SK-N-SH (cell line): Measurements from ENCODE around the gene LCN15. TPM values are rescaled to one million over a fixed set of nuclear protein-coding genes. Genes with fewer than 3 reads are reported as not detected.

Source experiments
- CTCF ChIA-PET: fragments of 300-600, 350-600 bp; formaldehyde crosslinking; extraction: SDS; loops from one replicate; lab custom pipeline; 2021; lab: Yijun Ruan, JAX
- POLR2A ChIA-PET: fragments of 350-600 bp; sonication (Branson Sonifier 250); formaldehyde crosslinking; extraction: SDS; loops from one replicate; lab custom pipeline; 2020; ENCODE audit warnings: antibody characterized with exemption, inconsistent platforms; lab: Yijun Ruan, JAX
- DNase-seq: peaks from one replicate; pipeline ENCODE4 v3.0.0; 2012
- H2AFZ ChIP-seq: fragments of 200-600 bp; sonication (generic); 2 replicates; pipeline ENCODE4 v1.8.1; 2016; ENCODE audit warnings: antibody characterized with exemption, mild to moderate bottlenecking, low read depth
- H3F3A ChIP-seq: fragments of 200-600 bp; sonication (generic); replicated peaks from 2 replicates; pipeline ENCODE3; 2016; ENCODE audit warnings: antibody characterized with exemption, mild to moderate bottlenecking; ENCODE audit not compliant: insufficient read depth
- H3K27ac ChIP-seq, 2 experiments: fragments of 200-500 bp in 1 of 2; fragments of 200-600 bp in 1 of 2; sonication (Bioruptor generic) in 1 of 2; sonication (generic), shearing (Covaris generic) in 1 of 2; 2 replicates each; pipeline versions ENCODE4 v1.5.1 to v1.6.1; 2014 to 2016; ENCODE audit warnings: low read depth in 2 of 2, inconsistent platforms in 1 of 2, low read length in 1 of 2, mild to moderate bottlenecking in 1 of 2, mixed read lengths in 1 of 2
- H3K27me3 ChIP-seq: fragments of 200-600 bp; sonication (generic), shearing (Covaris generic); 2 replicates; pipeline ENCODE4 v1.6.1; 2016; ENCODE audit warnings: mixed run types; ENCODE audit not compliant: insufficient read depth
- H3K36me3 ChIP-seq, 2 experiments: fragments of 200-500 bp in 1 of 2; fragments of 200-600 bp in 1 of 2; sonication (Bioruptor generic) in 1 of 2; sonication (generic) in 1 of 2; replicated peaks in 1 of 2; 2 replicates each; pipeline versions ENCODE3 to v1.5.1; 2014 to 2016; ENCODE audit warnings: low read length in 1 of 2, mild to moderate bottlenecking in 1 of 2; ENCODE audit not compliant: insufficient read depth in 2 of 2, control insufficient read depth in 1 of 2
- H3K4me1 ChIP-seq, 2 experiments: fragments of 200-500 bp in 1 of 2; fragments of 200-600 bp in 1 of 2; sonication (Bioruptor generic) in 1 of 2; sonication (generic), shearing (Covaris generic) in 1 of 2; 2 replicates each; pipeline versions ENCODE4 v1.5.1 to v1.6.1; 2014 to 2016; ENCODE audit warnings: low read depth in 1 of 2, low read length in 1 of 2, mixed run types in 1 of 2; ENCODE audit not compliant: insufficient read depth in 2 of 2, control insufficient read depth in 1 of 2
- H3K4me2 ChIP-seq: fragments of 200-600 bp; sonication (generic), shearing (Covaris generic); 2 replicates; pipeline ENCODE4 v1.6.1; 2017; ENCODE audit warnings: mixed run types
- H3K4me3 ChIP-seq, 2 experiments: fragments of 200-500 bp in 1 of 2; fragments of 200-600 bp in 1 of 2; sonication (Bioruptor generic) in 1 of 2; sonication (generic), shearing (Covaris generic) in 1 of 2; 2 replicates each; pipeline versions ENCODE4 v1.5.1 to v1.8.1; 2014 to 2016; ENCODE audit warnings: low read depth in 2 of 2, inconsistent platforms in 1 of 2, low read length in 1 of 2, mild to moderate bottlenecking in 1 of 2, mixed read lengths in 1 of 2, moderate library complexity in 1 of 2
- H3K79me2 ChIP-seq: fragments of 200-600 bp; sonication (generic); 2 replicates; pipeline ENCODE4 v1.8.1; 2017; ENCODE audit warnings: mild to moderate bottlenecking; ENCODE audit not compliant: insufficient read depth
- H3K9ac ChIP-seq: fragments of 200-600 bp; sonication (generic); 2 replicates; pipeline ENCODE4 v1.6.1; 2017; ENCODE audit warnings: mixed run types
- H3K9me2 ChIP-seq: fragments of 200-600 bp; sonication (generic); 2 replicates; pipeline ENCODE4 v1.6.1; 2017; ENCODE audit warnings: mixed run types
- H3K9me3 ChIP-seq: fragments of 200-600 bp; sonication (generic); 2 replicates; pipeline ENCODE4 v1.6.1; 2017; ENCODE audit warnings: mixed run types, mild to moderate bottlenecking, moderate library complexity
- H4K20me1 ChIP-seq: fragments of 200-600 bp; sonication (generic); 2 replicates; pipeline ENCODE4 v1.6.1; 2017; ENCODE audit warnings: mild to moderate bottlenecking, mixed run types; ENCODE audit not compliant: insufficient read depth
- CHD2 ChIP-seq: fragments of 150-350 bp; IDR thresholded peaks from 2 replicates; pipeline ENCODE4 v1.6.1; 2018; ENCODE audit warnings: low read length; ENCODE audit not compliant: partially characterized antibody
- EZH2phosphoT487 ChIP-seq: fragments of 200-600 bp; sonication (generic); IDR thresholded peaks from 2 replicates; pipeline ENCODE4 v1.6.1; 2017; ENCODE audit warnings: low read depth, mixed run types, mild to moderate bottlenecking, antibody characterized with exemption, moderate library complexity, borderline replicate concordance
- FOXJ3 ChIP-seq: sonication (generic); formaldehyde crosslinking; IDR thresholded peaks from 2 replicates; pipeline ENCODE4 v1.5.1; 2020; ENCODE audit warnings: mild to moderate bottlenecking, missing genetic modification reagents
- FOXM1 ChIP-seq: IDR thresholded peaks from 2 replicates; pipeline ENCODE4 v1.4.0; 2012; ENCODE audit warnings: low read depth, mild to moderate bottlenecking
- GATA2 ChIP-seq: sonication (generic); formaldehyde crosslinking; IDR thresholded peaks from 2 replicates; pipeline ENCODE4 v1.5.0; 2020; ENCODE audit warnings: mild to moderate bottlenecking, missing genetic modification reagents
- JUND ChIP-seq: IDR thresholded peaks from 2 replicates; pipeline ENCODE4 v1.4.0; 2012
- NFIC ChIP-seq: IDR thresholded peaks from 2 replicates; pipeline ENCODE4 v1.4.0; 2012; ENCODE audit warnings: borderline replicate concordance
- POLR2AphosphoS5 ChIP-seq: IDR thresholded peaks from 2 replicates; pipeline ENCODE4 v1.6.1; 2012; ENCODE audit warnings: low read depth, low read length
- RCOR1 ChIP-seq: fragments of 150-350 bp; IDR thresholded peaks from 2 replicates; pipeline ENCODE4 v1.6.1; 2017; ENCODE audit warnings: antibody characterized with exemption, low read length
- SMC3 ChIP-seq: IDR thresholded peaks from 2 replicates; pipeline ENCODE4 v1.6.1; 2012; ENCODE audit warnings: low read depth, low read length, improper control_type of control experiment
- TAF1 ChIP-seq: IDR thresholded peaks from 2 replicates; pipeline ENCODE4 v1.6.1; 2012; ENCODE audit warnings: low read depth, mild to moderate bottlenecking, low read length, moderate library complexity, borderline replicate concordance
- TEAD4 ChIP-seq: IDR thresholded peaks from 2 replicates; pipeline ENCODE4 v1.4.0; 2012; ENCODE audit warnings: mild to moderate bottlenecking, borderline replicate concordance; ENCODE audit not compliant: insufficient read depth
- WGBS: methylation state at CpG from one replicate; pipeline ENCODE4 v1.1.6; 2017; ENCODE audit warnings: low lambda C conversion rate; 5-methylcytosine and 5-hydroxymethylcytosine counted together
- polyA plus RNA-seq, 3 experiments: library from polyadenylated mRNA; depleted of rRNA; stranded (reverse); fragments of >200 nt; gene quantifications; 2 replicates each; pipeline ENCODE4 v1.2.3, GENCODE V29; 2012
- TF ChIP-seq, protein P1 (sequence below): IDR thresholded peaks from 2 replicates; pipeline ENCODE4 v1.4.0; 2012; ENCODE audit warnings: low read depth, borderline replicate concordance
- TF ChIP-seq, protein P2 (sequence below): IDR thresholded peaks from 2 replicates; pipeline ENCODE4 v1.4.0; 2012; ENCODE audit warnings: low read depth, borderline replicate concordance
- TF ChIP-seq, protein P3 (sequence below): fragments of 150-350 bp; IDR thresholded peaks from 2 replicates; pipeline ENCODE4 v1.6.1; 2017; ENCODE audit warnings: antibody characterized with exemption, low read length, low read depth, borderline replicate concordance
- TF ChIP-seq, protein P4 (sequence below): fragments of 200-600 bp; sonication (generic); IDR thresholded peaks from 2 replicates; pipeline ENCODE4 v1.6.1; 2017; ENCODE audit warnings: antibody characterized with exemption, mild to moderate bottlenecking, moderate library complexity

LCN15 gene
- polyA plus RNA-seq, 1 of the 3 experiments (the other 2 are of a cell fraction) = 0.08 TPM

DNA sequence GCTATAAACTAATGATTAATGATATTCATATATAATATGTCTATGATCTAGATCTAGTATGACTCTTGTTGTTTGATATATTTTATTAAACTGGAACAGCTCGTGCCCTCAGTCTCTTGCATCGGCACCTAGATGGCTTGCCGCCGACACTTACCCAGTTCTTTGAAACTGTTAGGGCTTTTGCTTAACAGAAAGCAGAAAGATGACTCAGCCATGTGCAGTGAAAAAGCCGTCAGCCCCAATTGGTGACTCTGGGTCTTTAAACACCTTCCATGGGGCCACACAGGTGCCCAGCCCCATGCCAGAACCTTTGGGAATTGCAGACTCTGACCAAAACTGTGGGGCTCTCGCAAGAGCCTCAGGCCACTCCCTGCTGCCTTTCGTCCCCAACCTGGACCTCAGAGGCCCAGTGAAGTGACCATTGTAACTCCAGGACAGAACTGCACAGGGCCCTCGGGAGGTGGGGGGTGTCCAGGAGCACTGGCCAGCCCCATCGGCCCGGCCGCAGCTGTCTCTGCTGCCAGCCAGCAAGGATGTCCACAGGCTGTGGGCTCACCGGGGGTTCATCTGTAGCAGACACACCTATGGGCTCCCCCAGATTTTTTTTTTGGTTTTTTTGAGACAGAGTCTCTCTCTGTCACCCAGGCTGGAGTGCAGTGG, 29.4 kb downstream of the LCN15 start:
- no peak overlapping the region for H3K4me3 ChIP-seq
- WGBS = 84% methylated on average over 7 of the region's 12 CpGs
- POLR2A ChIA-PET = no interaction called here
- no peak for DNase-seq
- no peaks in the 10 kb centered on the region for H3K9me3 ChIP-seq
- H3F3A ChIP-seq = no peaks in the 10 kb centered on the region
- peaks cover 0 to 4% of the 10 kb centered on the region in 2 experiments; a peak in 1 of 4 replicates for H3K4me1 ChIP-seq
- TF ChIP-seq POLR2AphosphoS5 = no peak
- TF ChIP-seq GATA2 = no peak
- no peak for TF ChIP-seq JUND
- TF ChIP-seq, protein P1, sequence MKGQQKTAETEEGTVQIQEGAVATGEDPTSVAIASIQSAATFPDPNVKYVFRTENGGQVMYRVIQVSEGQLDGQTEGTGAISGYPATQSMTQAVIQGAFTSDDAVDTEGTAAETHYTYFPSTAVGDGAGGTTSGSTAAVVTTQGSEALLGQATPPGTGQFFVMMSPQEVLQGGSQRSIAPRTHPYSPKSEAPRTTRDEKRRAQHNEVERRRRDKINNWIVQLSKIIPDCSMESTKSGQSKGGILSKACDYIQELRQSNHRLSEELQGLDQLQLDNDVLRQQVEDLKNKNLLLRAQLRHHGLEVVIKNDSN = no peak
- no peak for TF ChIP-seq TEAD4
- no peak for TF ChIP-seq TAF1
- TF ChIP-seq, protein P2, sequence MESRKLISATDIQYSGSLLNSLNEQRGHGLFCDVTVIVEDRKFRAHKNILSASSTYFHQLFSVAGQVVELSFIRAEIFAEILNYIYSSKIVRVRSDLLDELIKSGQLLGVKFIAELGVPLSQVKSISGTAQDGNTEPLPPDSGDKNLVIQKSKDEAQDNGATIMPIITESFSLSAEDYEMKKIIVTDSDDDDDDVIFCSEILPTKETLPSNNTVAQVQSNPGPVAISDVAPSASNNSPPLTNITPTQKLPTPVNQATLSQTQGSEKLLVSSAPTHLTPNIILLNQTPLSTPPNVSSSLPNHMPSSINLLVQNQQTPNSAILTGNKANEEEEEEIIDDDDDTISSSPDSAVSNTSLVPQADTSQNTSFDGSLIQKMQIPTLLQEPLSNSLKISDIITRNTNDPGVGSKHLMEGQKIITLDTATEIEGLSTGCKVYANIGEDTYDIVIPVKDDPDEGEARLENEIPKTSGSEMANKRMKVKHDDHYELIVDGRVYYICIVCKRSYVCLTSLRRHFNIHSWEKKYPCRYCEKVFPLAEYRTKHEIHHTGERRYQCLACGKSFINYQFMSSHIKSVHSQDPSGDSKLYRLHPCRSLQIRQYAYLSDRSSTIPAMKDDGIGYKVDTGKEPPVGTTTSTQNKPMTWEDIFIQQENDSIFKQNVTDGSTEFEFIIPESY = no peak
- TF ChIP-seq FOXM1 = no peak
- no peak for TF ChIP-seq RCOR1
- TF ChIP-seq, all 33 proteins: peak for 0
- Histone ChIP-seq H3K4me2 (no peak overlapping the region), H3K9me2 (no peaks in the 10 kb centered on the region), H4K20me1 (no peaks in the 10 kb centered on the region), H3K9ac (no peak overlapping the region), H3K27me3 (no peaks in the 10 kb centered on the region), H3K27ac (no peak overlapping the region), H2AFZ (no peak overlapping the region), H3K36me3 (no peaks in the 10 kb centered on the region), H3K79me2 (peaks cover 9% of the 10 kb centered on the region; the same call in 1 of the 2 replicates)
- CTCF ChIA-PET = no interaction called here

DNA sequence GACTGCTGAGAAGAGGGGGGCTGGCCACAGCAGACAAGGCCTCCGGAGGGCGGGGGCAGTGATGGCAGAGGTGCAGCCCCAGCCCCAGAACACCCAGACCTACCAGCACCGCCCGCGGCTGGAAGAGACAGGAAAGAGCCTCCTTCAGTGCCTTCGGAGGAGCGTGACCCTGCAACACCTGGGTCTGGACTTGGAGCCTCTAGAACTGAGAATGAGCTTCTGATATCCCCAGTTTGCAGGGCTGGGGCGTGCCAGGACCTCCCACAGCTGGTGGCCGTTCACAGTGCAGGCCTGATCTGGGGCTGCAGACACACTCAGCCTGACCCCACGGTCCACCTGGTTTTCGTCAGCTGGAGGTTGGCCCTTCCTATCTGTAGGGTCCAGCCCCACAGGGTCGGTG, 30.7 kb downstream of the LCN15 start:
- Histone ChIP-seq H3K27ac (no peak overlapping the region), H3K27me3 (no peaks in the 10 kb centered on the region), H4K20me1 (no peaks in the 10 kb centered on the region), H3K36me3 (no peaks in the 10 kb centered on the region), H3K9me2 (no peaks in the 10 kb centered on the region), H3K9ac (no peak overlapping the region), H3K4me1 (peaks cover 4 to 11% of the 10 kb centered on the region in 2 experiments; a peak in 2 of 4 replicates), H3K79me2 (peaks cover 23% of the 10 kb centered on the region; the same call in 1 of the 2 replicates), H3K4me2 (no peak overlapping the region), H3K4me3 (no peak overlapping the region), H2AFZ (no peak overlapping the region), H3F3A (no peaks in the 10 kb centered on the region), H3K9me3 (no peaks in the 10 kb centered on the region)
- TF ChIP-seq SMC3 = no peak
- no peak for TF ChIP-seq TAF1
- TF ChIP-seq, protein P3, sequence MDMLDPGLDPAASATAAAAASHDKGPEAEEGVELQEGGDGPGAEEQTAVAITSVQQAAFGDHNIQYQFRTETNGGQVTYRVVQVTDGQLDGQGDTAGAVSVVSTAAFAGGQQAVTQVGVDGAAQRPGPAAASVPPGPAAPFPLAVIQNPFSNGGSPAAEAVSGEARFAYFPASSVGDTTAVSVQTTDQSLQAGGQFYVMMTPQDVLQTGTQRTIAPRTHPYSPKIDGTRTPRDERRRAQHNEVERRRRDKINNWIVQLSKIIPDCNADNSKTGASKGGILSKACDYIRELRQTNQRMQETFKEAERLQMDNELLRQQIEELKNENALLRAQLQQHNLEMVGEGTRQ = no peak
- no peak for TF ChIP-seq NFIC
- TF ChIP-seq CHD2 = no peak
- no peak for TF ChIP-seq FOXJ3 (CRISPR knock-in tag)
- TF ChIP-seq, protein P1 = no peak
- TF ChIP-seq, protein P4, sequence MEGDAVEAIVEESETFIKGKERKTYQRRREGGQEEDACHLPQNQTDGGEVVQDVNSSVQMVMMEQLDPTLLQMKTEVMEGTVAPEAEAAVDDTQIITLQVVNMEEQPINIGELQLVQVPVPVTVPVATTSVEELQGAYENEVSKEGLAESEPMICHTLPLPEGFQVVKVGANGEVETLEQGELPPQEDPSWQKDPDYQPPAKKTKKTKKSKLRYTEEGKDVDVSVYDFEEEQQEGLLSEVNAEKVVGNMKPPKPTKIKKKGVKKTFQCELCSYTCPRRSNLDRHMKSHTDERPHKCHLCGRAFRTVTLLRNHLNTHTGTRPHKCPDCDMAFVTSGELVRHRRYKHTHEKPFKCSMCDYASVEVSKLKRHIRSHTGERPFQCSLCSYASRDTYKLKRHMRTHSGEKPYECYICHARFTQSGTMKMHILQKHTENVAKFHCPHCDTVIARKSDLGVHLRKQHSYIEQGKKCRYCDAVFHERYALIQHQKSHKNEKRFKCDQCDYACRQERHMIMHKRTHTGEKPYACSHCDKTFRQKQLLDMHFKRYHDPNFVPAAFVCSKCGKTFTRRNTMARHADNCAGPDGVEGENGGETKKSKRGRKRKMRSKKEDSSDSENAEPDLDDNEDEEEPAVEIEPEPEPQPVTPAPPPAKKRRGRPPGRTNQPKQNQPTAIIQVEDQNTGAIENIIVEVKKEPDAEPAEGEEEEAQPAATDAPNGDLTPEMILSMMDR = no peak
- no peak for TF ChIP-seq RCOR1
- TF ChIP-seq EZH2phosphoT487 = no peak
- 82% methylated on average over 8 of the region's 12 CpGs for WGBS
- ChIA-PET POLR2A (no interaction called here), CTCF (no interaction called here)
- no peak for DNase-seq
